HEK293T (cell line): Measurements from ENCODE around the gene GRIN2C.
"Not testable (repeated sequence)": the region's sequence is repeated elsewhere in the genome, so short reads cannot be mapped to it uniquely, and the experiment has no call there.

Experiments used
- CTCF ChIA-PET: fragments of 350-600 bp; formaldehyde crosslinking; extraction: SDS; loops from one replicate; lab custom pipeline; 2021; ENCODE audit warnings: antibody characterized with exemption, inconsistent platforms; lab: Yijun Ruan, JAX
- POLR2A ChIA-PET: fragments of 350-600 bp; formaldehyde crosslinking; extraction: SDS; loops from one replicate; lab custom pipeline; 2020; ENCODE audit warnings: antibody characterized with exemption, inconsistent platforms; lab: Yijun Ruan, JAX
- DNase-seq: peaks from one replicate; pipeline ENCODE4 v3.0.0; 2012; ENCODE audit warnings: mixed read lengths; ENCODE audit errors: extremely low spot score
- ARNT ChIP-seq: fragments of 450-650 bp; IDR thresholded peaks from 2 replicates; pipeline ENCODE4 v1.6.1; 2017; ENCODE audit warnings: mild to moderate bottlenecking
- BHLHE40 ChIP-seq: fragments of 450-650 bp; IDR thresholded peaks from 2 replicates; pipeline ENCODE4 v1.6.1; 2016; ENCODE audit warnings: mild to moderate bottlenecking, moderate library complexity, borderline replicate concordance
- CTBP1 ChIP-seq: fragments of 450-650 bp; IDR thresholded peaks from 2 replicates; pipeline ENCODE4 v1.6.1; 2016; ENCODE audit warnings: borderline replicate concordance
- ELF4 ChIP-seq: fragments of 450-650 bp; IDR thresholded peaks from 2 replicates; pipeline ENCODE4 v1.6.1; 2017; ENCODE audit warnings: antibody characterized with exemption
- FOXA1 ChIP-seq: fragments of 450-650 bp; IDR thresholded peaks from 2 replicates; pipeline ENCODE4 v1.6.1; 2016; ENCODE audit warnings: mild to moderate bottlenecking
- FOXK2 ChIP-seq: fragments of 450-650 bp; IDR thresholded peaks from 2 replicates; pipeline ENCODE4 v1.6.1; 2016; ENCODE audit warnings: mild to moderate bottlenecking
- FOXM1 ChIP-seq: fragments of 450-650 bp; IDR thresholded peaks from 2 replicates; pipeline ENCODE4 v1.6.1; 2017; ENCODE audit warnings: mild to moderate bottlenecking, borderline replicate concordance
- HDGF ChIP-seq: fragments of 450-650 bp; IDR thresholded peaks from 2 replicates; pipeline ENCODE4 v1.6.1; 2017; ENCODE audit warnings: antibody characterized with exemption, borderline replicate concordance
- L3MBTL2 ChIP-seq: fragments of 450-650 bp; conservative IDR thresholded peaks from 2 replicates; pipeline ENCODE4 v1.6.1; 2016; ENCODE audit warnings: mild to moderate bottlenecking
- LEF1 ChIP-seq: fragments of 450-650 bp; IDR thresholded peaks from 2 replicates; pipeline ENCODE4 v1.6.1; 2017; ENCODE audit warnings: mild to moderate bottlenecking, borderline replicate concordance
- NFRKB ChIP-seq: fragments of 450-650 bp; IDR thresholded peaks from 2 replicates; pipeline ENCODE4 v1.6.1; 2016; ENCODE audit warnings: mild to moderate bottlenecking, moderate library complexity
- PKNOX1 ChIP-seq: fragments of 450-650 bp; IDR thresholded peaks from 2 replicates; pipeline ENCODE4 v1.6.1; 2016
- SP1 ChIP-seq: fragments of 450-650 bp; IDR thresholded peaks from 2 replicates; pipeline ENCODE4 v1.6.1; 2017
- SUZ12 ChIP-seq: fragments of 450-650 bp; IDR thresholded peaks from 2 replicates; pipeline ENCODE4 v1.6.1; 2016; ENCODE audit warnings: mild to moderate bottlenecking
- TARDBP ChIP-seq: fragments of 450-650 bp; IDR thresholded peaks from 2 replicates; pipeline ENCODE4 v1.6.1; 2016
- ZNF384 ChIP-seq: fragments of 450-650 bp; IDR thresholded peaks from 2 replicates; pipeline ENCODE4 v1.6.1; 2016

The GRIN2C gene

GRCh38 chr17:74873037-74873873 is 13.6 kb upstream of the GRIN2C start:
- ChIA-PET CTCF (interaction anchor here (0.5 to 3.1 kb wide), 14 partner anchors 8 to 876 kb away, joined by 3 to 21 read pairs (median 4); partner anchors contain the start of gene OTOP2), POLR2A (interaction anchor here (0.6 to 2.6 kb wide), 77 partner anchors 8 to 505 kb away, joined by 3 to 36 read pairs (median 5); partner anchors contain the start of genes ARMC7, CDR2L, FADS6 and HID1)
- TF ChIP-seq L3MBTL2 = peak; percentile 95
- TF ChIP-seq FOXM1 = no peak
- no peak for TF ChIP-seq ARNT
- TF ChIP-seq ELF4 = peak; percentile 97
- peak; percentile 99 for DNase-seq

- DNase-seq = no peak
- TF ChIP-seq TARDBP (no peak), L3MBTL2 (peak; percentile 29)
- CTCF ChIA-PET = interaction anchor here (0.7 to 3.1 kb wide), 10 partner anchors 10 to 135 kb away, joined by 3 to 21 read pairs (median 4); partner anchors contain the start of gene OTOP2
- POLR2A ChIA-PET = interaction anchor here (0.6 to 2.6 kb wide), 76 partner anchors 8 to 504 kb away, joined by 3 to 36 read pairs (median 5); partner anchors contain the start of genes CDR2L, FADS6, HID1 and JPT1
Measured at GRCh38 chr17:74872313-74873036, 12.8 kb upstream of the GRIN2C start, which contains the start of gene FDXR. TSS of gene FDXR (minus strand) at chr17:74872994. CDS start at chr17:74872944, 50 bp downstream.

DNA sequence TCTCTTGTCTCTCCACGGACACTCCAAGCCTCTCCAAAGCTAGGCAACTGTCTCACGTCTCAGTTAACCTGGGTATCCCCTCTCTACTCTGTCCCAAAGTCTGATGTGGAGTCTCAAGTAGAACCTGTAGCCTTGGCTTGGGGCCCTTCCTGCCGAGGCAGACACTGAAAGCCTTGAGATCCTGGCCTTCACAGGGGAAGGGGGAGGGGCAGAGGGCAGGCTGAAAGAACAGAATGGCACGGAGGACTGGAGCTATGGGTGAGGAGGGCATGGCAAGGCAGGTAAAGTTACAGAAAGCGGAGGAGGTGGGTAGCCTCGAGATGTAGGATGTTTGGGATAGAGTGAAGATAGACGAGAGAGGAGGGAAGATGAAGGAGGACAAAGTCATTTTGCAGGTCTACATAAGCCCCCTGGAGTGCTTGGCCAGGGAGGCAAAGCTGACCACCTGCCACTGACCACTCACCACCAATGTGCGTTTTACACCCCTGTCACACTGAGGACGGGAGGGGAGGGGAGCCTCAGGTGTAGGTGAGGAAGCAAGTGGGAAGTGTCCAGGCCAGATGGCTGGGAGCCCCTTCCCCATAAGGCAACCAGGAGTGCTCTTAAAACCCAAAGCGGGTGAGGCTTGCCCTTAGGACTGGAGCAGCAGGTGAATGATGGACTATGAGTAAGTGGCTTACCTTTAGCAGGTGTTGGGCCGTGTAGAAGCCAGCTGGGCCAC is 11.8 kb upstream of the GRIN2C start:
- DNase-seq = no peak
- ChIA-PET CTCF (interaction anchor here (2.3 to 3.1 kb wide), 2 partner anchors 9 to 86 kb away, joined by 8 to 21 read pairs; no protein-coding TSS in a partner anchor), POLR2A (interaction anchor here (0.8 to 2.6 kb wide), 8 partner anchors 9 to 122 kb away, joined by 3 to 26 read pairs (median 12); no protein-coding TSS in a partner anchor)
- no peak for TF ChIP-seq ARNT
- TF ChIP-seq NFRKB = no peak
- TF ChIP-seq BHLHE40 = no peak
- TF ChIP-seq HDGF = no peak
- no peak for TF ChIP-seq SP1
- no peak for TF ChIP-seq ELF4
- no peak for TF ChIP-seq FOXA1
- no peak for TF ChIP-seq ZNF384
- no peak for TF ChIP-seq L3MBTL2
- TF ChIP-seq TARDBP = no peak
- TF ChIP-seq LEF1 = no peak
- no peak for TF ChIP-seq FOXM1

- ChIA-PET POLR2A (interaction anchor here (1.4 kb wide), 1 partner anchor 8 kb away, joined by 5 read pairs; no protein-coding TSS in a partner anchor), CTCF (interaction anchor here (1.0 to 3.1 kb wide), 3 partner anchors 8 to 79 kb away, joined by 3 to 21 read pairs (median 3); no protein-coding TSS in a partner anchor)
- no peak for DNase-seq
- TF ChIP-seq LEF1 = no peak
- no peak for TF ChIP-seq CTBP1
- TF ChIP-seq HDGF = no peak
- no peak for TF ChIP-seq FOXA1
- no peak for TF ChIP-seq SP1
- TF ChIP-seq ARNT = no peak
- TF ChIP-seq L3MBTL2 = no peak
- no peak for TF ChIP-seq ZNF384
- TF ChIP-seq FOXK2 = no peak
- TF ChIP-seq ELF4 = no peak
- TF ChIP-seq BHLHE40 = no peak
- TF ChIP-seq TARDBP = no peak
- no peak for TF ChIP-seq SUZ12
- no peak for TF ChIP-seq NFRKB
- no peak for TF ChIP-seq FOXM1
- TF ChIP-seq PKNOX1 = no peak
Measured at GRCh38 chr17:74870512-74870911, 10.8 kb upstream of the GRIN2C start.

DNA sequence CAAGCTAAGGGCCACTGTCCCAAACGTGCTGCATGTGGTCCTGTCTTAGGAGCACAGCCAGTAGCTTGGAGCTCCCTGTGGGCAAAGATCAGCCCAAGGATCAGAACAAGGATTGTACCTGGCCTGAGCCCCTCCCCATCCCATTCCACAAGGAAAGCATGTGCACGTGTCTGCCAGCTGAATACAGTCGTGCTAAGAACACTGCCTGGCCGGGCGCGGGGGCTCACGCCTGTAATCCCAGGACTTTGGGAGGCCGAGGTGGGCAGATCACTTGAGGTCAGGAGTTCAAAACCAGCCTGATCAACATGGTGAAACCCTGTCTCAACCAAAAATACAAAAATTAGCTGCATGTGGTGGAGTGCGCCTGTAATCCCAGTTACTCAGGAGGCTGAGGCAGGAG is 10.3 kb upstream of the GRIN2C start:
- POLR2A ChIA-PET = interaction anchor here (0.6 kb wide), 1 partner anchor 12 kb away, joined by 3 read pairs; no protein-coding TSS in a partner anchor
- DNase-seq = not testable (repeated sequence)
- CTCF ChIA-PET = interaction anchor here (1.0 to 1.3 kb wide), 2 partner anchors 27 to 78 kb away, joined by 3 read pairs; no protein-coding TSS in a partner anchor

- POLR2A ChIA-PET = interaction anchor here (0.8 kb wide), 1 partner anchor 17 kb away, joined by 3 read pairs; no protein-coding TSS in a partner anchor
- CTCF ChIA-PET = interaction anchor here (0.6 kb wide), 2 partner anchors 77 to 78 kb away, joined by 3 read pairs; no protein-coding TSS in a partner anchor
- TF ChIP-seq FOXM1 (no peak), LEF1 (no peak), BHLHE40 (no peak)
Measured at GRCh38 chr17:74868908-74869255, 9.2 kb upstream of the GRIN2C start.

More at GRCh38 chr17:74868908-74869255, 9.2 kb upstream of the GRIN2C start:
- DNase-seq = no peak
